Endothelial cell (in vitro differentiated cells): ENCODE measurements around the gene ZBTB8A. TPM values are rescaled to one million over a fixed set of nuclear protein-coding genes. Genes with fewer than 3 reads are reported as not detected.

Experiments used
- DNase-seq: peaks from one replicate; pipeline ENCODE4 v3.0.0; 2021; ENCODE audit warnings: low spot score
- H3K27ac Mint-ChIP-seq: one replicate; pipeline ENCODE4 v1.8.0; 2021; ENCODE audit warnings: mixed read lengths, inconsistent platforms; ENCODE audit not compliant: unreplicated experiment
- H3K27me3 Mint-ChIP-seq: one replicate; pipeline ENCODE4 v1.8.0; 2021; ENCODE audit warnings: mild to moderate bottlenecking, moderate library complexity, mixed read lengths, inconsistent platforms; ENCODE audit not compliant: unreplicated experiment
- H3K36me3 Mint-ChIP-seq: one replicate; pipeline ENCODE4 v1.8.0; 2021; ENCODE audit warnings: mild to moderate bottlenecking, low read depth, mixed read lengths, inconsistent platforms; ENCODE audit not compliant: unreplicated experiment
- H3K4me1 Mint-ChIP-seq: one replicate; pipeline ENCODE4 v1.8.0; 2021; ENCODE audit warnings: mild to moderate bottlenecking, mixed read lengths, inconsistent platforms; ENCODE audit not compliant: unreplicated experiment
- H3K4me3 Mint-ChIP-seq: one replicate; pipeline ENCODE4 v1.8.0; 2021; ENCODE audit warnings: mild to moderate bottlenecking, mixed read lengths, inconsistent platforms; ENCODE audit not compliant: unreplicated experiment
- H3K9me3 Mint-ChIP-seq: one replicate; pipeline ENCODE4 v1.8.0; 2021; ENCODE audit warnings: mixed read lengths, inconsistent platforms; ENCODE audit not compliant: unreplicated experiment
- total RNA-seq: library from RNA; stranded (reverse); fragmentation: NEBNext Ultra II Directional; extraction: Animal tissue kit (Norgen Biotek cat#: 25700); gene quantifications from one replicate; pipeline ENCODE4 v1.2.1, GENCODE V29; 2021; ENCODE audit not compliant: unreplicated experiment
- TF ChIP-seq, protein P1 (sequence below): fragments of 200-600 bp; sonication (generic); IDR thresholded peaks from one replicate; pipeline ENCODE4 v1.5.0; 2021; ENCODE audit warnings: antibody characterized with exemption; ENCODE audit not compliant: unreplicated experiment

Gene ZBTB8A
- total RNA-seq, 1 donor from 2014 or later = 17.4 TPM

DNA sequence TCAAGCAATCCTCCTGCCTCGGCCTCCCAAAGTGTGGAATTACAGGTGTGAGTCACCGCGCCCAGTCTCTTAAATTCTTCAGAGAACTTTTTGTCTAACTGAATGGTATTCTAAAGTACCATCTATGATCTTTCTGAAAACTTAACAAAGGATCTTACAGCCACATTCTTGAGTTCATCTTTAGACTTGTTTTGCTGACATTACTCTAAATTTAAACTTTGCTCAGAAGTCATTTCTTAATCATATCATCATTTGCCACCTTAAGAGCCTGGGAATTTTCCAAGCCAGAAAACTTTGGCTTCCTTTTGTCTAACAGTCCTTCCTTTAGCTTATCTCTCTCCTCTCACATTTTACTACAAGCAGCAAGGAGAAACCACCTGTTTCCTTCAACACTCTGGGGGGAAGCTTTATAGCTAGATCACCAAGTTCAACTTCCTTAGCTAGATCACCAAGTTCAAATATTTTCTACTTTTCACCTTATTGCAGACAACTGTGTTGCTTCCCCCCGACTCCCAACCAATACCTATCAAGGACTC is 5.4 kb upstream of the ZBTB8A start:
- H3K36me3 Mint-ChIP-seq = peaks cover 1% of the 10 kb centered on the region
- TF ChIP-seq, protein P1, sequence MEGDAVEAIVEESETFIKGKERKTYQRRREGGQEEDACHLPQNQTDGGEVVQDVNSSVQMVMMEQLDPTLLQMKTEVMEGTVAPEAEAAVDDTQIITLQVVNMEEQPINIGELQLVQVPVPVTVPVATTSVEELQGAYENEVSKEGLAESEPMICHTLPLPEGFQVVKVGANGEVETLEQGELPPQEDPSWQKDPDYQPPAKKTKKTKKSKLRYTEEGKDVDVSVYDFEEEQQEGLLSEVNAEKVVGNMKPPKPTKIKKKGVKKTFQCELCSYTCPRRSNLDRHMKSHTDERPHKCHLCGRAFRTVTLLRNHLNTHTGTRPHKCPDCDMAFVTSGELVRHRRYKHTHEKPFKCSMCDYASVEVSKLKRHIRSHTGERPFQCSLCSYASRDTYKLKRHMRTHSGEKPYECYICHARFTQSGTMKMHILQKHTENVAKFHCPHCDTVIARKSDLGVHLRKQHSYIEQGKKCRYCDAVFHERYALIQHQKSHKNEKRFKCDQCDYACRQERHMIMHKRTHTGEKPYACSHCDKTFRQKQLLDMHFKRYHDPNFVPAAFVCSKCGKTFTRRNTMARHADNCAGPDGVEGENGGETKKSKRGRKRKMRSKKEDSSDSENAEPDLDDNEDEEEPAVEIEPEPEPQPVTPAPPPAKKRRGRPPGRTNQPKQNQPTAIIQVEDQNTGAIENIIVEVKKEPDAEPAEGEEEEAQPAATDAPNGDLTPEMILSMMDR = no peak
- no peak for DNase-seq
- H3K27me3 Mint-ChIP-seq = peaks cover 2% of the 10 kb centered on the region
- no peak overlapping the region for H3K4me3 Mint-ChIP-seq
- H3K4me1 Mint-ChIP-seq = peaks cover 44% of the 10 kb centered on the region
- H3K27ac Mint-ChIP-seq = peak overlapping the region; percentile 97
- no peaks in the 10 kb centered on the region for H3K9me3 Mint-ChIP-seq

DNA sequence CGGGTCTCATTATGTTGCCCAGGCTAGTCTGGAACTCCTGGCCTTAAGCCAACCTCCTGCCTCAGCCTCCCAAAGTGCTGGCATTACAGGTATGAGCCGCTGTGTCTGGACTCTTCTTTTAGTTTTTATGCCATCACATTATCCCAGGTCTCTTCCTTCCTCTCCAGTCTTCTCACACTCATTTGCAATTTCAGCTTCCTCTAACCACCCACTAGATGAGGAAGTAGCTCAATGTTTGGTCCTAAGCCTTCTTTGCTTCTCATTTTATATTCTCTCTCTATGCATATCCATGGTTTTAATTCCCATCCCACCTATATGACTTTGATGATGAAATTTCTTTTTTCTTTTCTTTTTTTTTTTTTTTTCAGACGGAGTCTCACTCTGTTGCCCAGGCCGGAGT is 3.1 kb upstream of the ZBTB8A start:
- Mint-ChIP-seq H3K27ac (peak overlapping the region; percentile 48), H3K4me1 (peaks cover 56% of the 10 kb centered on the region), H3K27me3 (peaks cover 8% of the 10 kb centered on the region), H3K9me3 (no peaks in the 10 kb centered on the region), H3K36me3 (peaks cover 4% of the 10 kb centered on the region), H3K4me3 (no peak overlapping the region)
- no peak for DNase-seq
- TF ChIP-seq, protein P1 = no peak

DNA sequence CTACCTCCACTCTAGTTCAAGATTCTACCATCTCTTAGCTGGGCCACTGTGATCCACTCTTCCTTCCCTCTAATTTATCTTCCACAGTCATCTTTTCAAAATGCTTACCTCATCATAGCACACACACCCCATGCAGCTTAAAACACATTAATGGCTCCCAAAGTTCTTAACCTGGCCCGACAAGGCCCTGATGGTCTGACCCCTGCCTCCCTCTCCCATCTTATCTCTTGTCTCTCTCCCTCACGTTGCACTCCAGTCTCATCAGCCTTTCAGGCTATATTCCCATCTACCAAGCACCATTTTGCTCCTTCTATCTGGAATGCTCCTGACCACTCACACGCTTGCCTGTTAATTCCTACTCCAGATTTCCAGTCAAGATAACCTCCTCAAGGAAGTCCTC is 2.5 kb upstream of the ZBTB8A start:
- no peak for DNase-seq
- H3K4me3 Mint-ChIP-seq = peak overlapping the region; percentile 28
- peaks cover 10% of the 10 kb centered on the region for H3K27me3 Mint-ChIP-seq
- no peaks in the 10 kb centered on the region for H3K9me3 Mint-ChIP-seq
- H3K4me1 Mint-ChIP-seq = peaks cover 61% of the 10 kb centered on the region
- peaks cover 4% of the 10 kb centered on the region for H3K36me3 Mint-ChIP-seq
- H3K27ac Mint-ChIP-seq = peak overlapping the region; percentile 4
- TF ChIP-seq, protein P1 = no peak

DNA sequence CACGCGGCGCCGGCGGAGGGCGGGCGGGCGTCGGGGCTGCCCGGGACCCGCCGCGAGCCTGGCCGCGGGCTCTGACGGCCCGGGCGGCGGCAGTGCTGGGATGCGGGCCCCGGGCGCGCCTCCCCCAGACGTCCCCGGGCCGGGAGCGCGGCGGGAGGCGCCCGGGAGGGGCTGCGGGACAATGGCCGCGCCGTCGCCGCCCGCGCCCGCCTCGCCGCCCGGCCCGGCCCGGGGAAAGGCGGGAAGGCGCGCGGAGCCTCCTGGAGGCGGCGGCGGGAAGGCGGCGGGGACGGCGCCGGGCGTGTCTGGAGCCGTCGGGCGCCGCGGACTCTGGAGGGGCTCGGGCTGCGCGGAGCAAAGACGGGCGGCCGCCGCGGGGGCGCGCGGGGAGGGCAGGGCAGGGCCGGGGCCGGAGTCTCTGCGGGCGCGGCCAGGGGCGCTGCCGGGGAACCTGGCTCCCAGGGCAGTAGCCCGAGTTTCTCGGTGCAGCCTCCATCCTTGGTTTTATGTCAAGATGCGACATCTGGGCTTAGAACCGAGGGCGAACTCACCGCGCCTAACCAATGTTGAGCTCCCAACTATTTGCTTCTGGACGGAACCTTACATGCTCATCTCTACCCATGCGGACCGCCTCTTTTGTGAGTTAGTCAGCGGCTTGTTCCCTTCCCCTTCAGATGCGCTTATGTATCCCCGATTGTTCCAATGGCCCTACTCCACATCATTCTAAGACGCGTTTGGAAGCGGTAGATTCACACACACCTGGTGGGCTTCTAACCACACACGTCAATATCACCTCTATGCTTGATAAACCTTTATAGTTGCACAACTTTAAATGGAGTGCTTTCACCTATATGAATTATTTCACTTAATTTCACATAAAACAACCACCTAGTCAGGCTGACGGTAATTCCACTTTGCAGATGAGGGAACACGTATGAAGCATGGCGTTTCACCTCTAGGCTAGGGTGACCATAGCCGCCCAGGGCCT is 651 bp downstream of the ZBTB8A start:
- TF ChIP-seq, protein P1 = no peak
- peak overlapping the region; percentile 84 for H3K27ac Mint-ChIP-seq

GRCh38 chr1:32540605-32541004 is 1.4 kb downstream of the ZBTB8A start:
- TF ChIP-seq, protein P1 = no peak
- Mint-ChIP-seq H3K27ac (no peak overlapping the region), H3K36me3 (peaks cover 4% of the 10 kb centered on the region), H3K4me1 (peaks cover 46% of the 10 kb centered on the region), H3K9me3 (no peaks in the 10 kb centered on the region), H3K4me3 (peak overlapping the region; percentile 98), H3K27me3 (peaks cover 10% of the 10 kb centered on the region)
- DNase-seq = no peak

More for the DNA sequence above, 651 bp downstream of the ZBTB8A start:
- Mint-ChIP-seq H3K36me3 (peaks cover 4% of the 10 kb centered on the region), H3K9me3 (no peaks in the 10 kb centered on the region), H3K4me1 (peaks cover 48% of the 10 kb centered on the region), H3K27me3 (peaks cover 10% of the 10 kb centered on the region), H3K4me3 (peak overlapping the region; percentile 98)
- DNase-seq = peak; percentile 52
